SIG-M5 (cell line): Measurements from ENCODE around the gene VEZF1.

ENCODE experiments used
- DNase-seq: peaks from one replicate; lab custom pipeline; 2025; lab: John Stamatoyannopoulos, UW

Gene VEZF1

DNA sequence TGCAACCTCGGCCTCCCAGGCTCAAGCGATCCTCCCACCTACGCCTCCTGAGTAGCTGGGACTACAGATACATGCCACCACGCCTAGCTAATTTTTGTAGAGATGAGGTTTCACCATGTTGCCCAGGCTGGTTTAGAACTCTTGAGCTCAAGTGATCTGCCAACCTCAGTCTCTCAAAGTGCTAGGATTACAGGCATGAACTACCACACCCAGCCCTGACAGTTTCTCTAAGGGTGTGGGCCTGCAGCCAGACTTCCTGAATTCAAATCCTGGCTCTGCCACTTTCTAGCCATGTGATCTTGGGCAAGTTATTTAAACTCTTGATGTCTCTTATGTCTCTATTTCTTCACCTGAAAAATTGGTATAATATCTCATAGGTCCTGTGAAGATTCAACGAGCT lies 38.4 kb downstream of the VEZF1 start:
- no peak for DNase-seq

DNA sequence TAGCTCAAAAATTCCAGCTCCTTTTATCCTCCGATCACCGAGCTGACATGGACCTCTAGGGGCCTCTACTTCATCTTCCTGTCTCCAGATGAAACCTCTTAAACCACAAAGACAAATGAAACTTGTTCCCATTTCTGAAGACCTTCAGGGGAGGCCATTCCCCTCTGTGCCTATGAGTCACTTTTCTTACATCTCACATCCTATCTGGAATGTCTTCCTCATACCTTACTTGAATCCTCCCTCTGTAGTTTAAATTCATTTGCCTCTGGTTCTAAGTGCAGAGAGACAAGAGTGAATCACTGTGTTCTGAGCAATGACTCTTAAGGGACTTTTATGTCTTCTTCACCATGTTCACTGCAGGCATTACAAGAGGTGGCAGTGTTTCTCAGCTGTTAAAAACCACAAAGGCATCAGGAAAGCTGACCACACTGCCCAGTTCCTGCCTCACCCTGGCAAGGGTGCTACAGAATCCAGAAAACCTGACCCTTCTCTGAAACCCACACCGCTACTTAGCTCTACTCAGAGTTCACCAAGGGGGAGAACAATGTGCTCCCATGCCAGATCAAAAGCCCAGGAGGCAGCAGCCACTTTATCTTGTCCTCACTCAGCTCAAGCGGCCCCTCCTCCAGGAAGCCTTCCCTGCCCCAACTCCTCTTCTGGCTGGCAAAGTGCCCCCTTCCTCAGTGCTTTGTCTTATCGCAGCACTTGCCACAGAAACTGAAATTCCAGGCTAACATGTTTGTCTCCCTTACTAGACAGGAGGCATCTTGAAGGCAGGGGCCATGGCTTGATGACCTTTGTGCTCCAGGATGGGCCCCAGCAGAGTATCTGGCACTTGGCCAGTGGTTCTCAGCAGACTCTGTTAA lies 39.3 kb downstream of the VEZF1 start:
- DNase-seq = no peak

DNA sequence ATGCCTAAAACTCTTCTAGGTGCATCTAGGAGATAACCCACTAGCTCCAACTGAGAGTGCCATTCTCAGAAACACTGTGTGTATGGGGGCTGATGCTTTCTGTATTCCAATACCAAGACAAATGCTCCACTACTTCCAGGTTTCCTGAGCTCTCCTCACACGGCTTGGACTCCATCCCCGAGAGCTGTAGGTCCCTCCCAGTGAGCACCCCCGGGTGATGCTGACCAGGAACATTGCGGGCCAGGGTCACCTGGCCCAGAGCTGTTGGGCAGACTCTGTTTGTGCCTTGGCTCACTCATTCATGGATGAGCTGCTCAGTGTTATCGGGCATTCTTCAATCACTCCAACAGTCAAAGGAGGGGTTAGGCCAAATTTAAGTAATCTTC lies 39.9 kb downstream of the VEZF1 start:
- DNase-seq = no peak

DNA sequence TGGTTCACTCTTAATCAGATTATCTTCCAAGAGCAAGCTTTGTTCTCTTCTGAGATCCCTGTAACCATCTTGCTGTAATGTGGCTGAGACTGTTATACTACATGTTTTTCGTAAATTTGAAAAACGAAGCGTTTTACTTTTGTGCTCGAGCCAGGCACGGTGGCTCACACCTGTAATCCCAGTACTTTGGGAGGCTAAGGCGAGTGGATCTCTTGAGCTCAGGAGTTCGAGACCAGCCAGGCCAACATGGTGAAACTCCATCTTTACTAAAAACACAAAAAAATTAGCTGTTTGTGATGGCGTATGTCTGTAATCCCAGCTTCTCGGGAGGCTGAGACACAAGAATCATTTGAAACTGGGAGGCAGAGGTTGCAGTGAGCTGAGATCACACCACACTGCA lies 40.7 kb downstream of the VEZF1 start:
- DNase-seq = no peak

DNA sequence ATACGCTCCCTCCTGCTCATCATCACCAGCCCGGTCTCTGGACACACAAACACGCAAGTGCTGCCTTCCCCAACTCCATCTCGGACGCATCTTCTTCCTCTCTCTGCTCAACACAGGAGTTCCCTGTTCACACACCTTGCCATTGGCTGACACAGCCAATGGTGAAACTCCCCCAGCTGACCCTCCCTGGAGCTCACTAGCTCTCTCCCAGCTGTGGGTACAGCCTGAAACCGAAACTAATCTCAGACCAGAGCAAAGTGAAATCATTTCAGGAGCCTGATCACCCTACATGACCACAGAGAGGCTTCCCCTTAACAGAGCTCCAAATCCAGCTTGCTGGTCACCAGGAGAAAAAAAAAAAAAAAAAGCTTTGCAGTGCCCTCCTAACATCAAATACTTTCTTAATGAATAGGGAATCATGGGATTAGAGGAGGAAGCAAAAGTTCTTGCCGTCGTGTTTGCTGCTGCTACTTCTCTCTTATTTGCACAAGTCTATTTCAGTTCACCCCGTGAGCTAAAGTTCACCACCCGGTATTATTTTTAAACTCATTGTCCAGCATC lies 41.2 kb downstream of the VEZF1 start:
- DNase-seq = no peak

DNA sequence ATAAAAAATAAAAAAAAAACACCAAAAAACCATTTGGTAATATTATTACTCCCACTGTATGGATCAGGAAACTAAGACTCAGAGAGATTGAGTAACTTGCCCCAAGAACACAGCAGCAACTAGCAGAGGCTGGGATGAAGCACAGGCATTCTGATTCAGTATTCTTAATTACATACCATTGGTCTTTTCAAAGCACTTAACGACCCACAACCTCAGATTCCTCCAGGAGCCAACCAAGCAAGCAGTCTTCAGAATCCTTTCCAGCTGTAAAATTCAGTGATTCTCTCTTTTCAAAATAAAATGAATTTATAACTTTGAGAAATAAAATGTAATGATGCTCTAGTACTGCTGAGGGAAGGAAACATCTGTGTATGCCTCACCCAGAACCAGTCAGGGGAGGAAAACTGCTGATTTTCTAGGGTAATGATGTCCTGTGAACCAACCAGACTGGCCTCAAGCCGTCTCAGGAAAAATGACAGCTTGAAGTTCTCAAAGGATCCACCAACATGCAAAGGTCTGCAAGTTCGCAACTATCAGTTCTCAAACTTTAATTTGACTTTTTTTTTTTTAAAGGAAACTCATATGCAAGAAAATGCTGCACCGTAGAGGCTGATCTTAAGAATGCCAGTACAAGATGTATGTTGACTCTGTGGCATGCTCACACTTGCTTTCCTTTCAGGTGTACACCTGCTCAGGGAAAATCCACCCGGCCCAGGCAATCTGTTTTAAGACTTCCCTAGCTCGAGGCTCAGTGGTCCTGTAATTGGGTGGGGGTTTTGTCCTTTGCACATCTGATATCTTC lies 41.9 kb downstream of the VEZF1 start:
- no peak for DNase-seq

DNA sequence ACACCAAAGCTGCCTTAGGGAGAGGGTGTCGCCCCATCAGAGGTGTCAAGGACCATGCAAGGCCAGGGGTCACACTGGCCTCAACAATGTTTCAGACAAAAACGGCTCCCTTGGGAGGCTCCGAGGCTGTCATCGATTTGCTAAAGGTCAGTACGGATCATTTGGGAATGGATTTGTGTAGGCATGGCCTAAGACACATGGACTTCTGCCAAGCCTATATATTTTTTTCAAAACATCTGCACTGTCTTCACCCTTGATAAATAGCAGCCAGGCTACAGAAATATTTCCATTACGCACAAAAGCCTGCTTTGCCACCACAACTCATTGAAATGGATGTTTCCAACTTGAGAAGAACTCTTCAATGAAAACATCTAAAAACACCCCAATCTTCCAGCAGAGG lies 43.1 kb downstream of the VEZF1 start:
- no peak for DNase-seq

DNA sequence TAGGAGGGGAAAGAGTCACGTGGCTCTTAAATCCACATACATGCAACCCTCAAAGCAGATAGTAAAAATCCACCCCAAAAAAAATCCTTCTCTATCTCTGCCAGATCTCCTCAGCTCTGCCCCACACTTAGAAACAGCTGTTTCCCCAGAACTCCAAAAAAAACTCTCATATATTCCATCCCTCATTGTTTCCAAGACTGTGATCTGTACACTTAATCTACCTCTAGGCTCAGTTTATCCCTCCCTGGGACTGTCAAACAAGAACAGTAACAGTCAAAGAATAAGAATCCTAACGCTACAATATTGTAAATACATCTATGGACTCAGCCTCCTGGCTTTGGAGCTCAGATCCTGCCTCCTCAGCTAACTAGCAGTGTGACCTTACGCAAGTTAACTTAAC lies 44.4 kb downstream of the VEZF1 start:
- no peak for DNase-seq

DNA sequence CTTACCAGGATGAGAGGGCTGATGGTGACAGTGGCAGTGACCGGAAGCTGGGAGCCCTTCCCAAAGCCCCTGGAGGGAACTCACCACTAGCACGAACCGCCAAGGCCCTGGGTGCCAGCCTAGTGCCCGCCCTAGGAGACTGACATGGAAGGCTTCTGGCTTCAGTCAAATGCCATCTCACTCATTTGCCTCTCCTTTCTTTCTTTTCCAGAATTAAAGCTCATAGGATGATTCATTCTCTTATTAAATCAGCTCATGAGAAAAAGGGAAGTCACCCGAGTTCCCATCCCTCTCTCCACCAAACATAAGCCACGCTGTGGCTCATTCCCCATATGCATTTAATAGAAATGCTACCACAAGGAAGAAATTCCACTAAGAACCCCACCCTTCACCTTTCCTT lies 44.9 kb downstream of the VEZF1 start:
- no peak for DNase-seq

DNA sequence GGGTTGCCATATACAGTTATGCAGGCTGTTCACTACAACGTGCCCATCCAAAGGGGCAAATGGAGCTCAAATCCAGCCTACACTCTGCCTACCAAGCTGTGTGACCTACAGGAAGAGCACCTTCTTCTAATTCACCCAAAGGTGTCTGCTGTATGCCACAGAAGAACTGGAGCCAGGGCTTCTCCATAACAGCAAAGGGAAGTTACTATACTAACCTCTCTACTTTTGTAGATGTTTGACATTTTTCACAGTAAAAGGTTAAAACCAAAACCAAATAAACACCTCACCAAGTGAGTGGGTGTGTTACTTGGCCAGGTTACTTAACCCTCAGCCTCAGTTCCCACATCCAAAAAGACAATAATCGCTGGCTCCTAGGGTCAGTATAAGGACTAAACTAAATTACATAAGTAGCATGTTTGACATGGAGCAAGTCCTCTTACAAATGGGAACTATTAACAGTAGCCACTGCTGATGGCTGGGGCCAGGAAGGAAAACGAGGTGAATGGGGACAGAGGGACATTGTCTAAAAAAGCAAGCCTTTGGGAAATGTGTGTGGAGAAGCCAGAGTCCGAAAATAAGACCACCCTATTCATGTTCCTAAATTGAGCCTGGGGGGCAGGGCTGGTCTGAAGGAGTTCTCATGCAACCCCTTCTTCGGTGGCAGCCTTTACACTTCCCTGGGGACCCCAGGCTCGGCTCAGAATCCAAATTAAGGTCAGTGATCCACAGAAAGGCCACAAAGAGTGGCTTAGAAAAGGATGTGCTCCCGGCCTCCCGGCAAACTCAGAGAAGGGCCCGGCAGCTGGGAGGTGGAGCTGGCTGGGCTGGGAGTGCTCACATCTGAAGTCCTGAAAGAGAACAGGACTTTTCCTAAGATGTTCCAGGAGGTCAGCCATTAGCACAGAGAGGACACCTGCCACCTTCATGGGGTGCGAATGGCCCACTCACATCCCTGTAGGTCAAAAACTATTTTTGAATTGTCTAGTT lies 46.4 kb downstream of the VEZF1 start:
- DNase-seq = no peak

DNA sequence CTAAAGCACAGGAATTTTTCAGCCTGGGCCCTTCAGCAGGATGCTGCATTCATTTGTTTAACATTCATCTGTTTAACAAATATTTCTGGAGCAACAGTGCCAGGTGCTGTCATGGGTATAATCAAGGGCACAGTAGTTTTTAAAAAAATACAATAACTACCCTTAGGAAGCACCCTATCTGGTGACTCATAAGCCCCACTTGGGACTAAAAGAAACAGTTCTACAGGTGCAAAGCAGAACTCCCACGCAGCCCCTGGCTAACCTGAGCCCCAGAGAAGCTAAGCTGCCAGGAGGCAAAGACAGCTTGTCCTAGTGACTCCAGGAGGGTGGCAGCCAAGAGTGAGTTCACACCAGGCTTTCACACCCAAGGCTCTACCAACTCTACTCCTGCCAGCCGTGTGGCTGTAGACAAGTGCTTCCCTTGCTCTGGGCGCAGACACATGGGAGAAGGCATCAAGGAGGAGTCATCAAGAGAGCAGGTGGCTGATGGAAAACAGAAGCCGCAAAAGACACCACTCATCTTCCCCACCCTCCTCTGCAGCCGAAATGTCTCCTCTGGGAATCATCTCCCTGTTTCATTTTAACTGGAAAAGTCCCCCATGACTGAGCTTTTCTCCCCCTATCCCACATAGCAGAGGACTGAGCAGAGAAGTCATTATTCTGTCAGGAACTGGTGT lies 47.3 kb downstream of the VEZF1 start:
- DNase-seq = no peak

DNA sequence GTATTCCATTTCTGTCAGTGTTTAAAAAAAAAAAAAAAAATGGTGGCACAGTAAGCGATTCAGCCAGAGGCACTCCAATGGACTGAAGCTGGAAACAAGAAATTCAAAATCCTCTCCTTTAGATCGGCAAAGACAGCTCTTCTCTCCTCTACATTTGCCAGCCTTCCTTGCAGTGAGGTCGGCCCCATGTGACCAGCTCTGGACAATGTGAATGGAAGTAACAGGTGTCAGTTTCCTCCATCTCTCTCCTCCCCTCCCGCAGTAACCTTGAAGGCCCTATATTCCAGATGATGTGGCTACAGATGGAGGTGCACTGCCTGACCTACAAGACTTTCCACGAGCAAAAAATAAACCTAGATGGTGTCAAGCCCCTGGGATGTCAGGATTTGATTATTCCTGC lies 47.8 kb downstream of the VEZF1 start:
- DNase-seq = no peak

DNA sequence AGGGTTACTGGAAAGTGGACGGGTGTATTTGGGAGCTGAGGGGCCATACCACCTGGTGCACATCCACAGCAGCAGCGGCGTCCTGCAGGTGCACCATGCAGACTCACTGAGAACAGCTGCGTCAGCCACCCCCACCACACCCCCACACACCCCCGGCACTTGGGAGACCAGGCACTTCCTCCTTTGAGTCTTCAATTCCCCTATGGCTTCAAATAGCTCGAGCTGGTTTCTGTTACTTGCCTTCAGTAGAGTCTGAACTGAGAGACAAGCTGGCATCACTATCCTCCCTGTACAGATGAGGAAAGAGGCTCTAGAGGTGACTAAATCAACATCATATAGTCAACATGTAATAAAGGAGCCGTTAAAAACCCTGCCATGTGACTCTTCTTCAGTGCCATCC lies 48.3 kb downstream of the VEZF1 start:
- peak; percentile 86 for DNase-seq

DNA sequence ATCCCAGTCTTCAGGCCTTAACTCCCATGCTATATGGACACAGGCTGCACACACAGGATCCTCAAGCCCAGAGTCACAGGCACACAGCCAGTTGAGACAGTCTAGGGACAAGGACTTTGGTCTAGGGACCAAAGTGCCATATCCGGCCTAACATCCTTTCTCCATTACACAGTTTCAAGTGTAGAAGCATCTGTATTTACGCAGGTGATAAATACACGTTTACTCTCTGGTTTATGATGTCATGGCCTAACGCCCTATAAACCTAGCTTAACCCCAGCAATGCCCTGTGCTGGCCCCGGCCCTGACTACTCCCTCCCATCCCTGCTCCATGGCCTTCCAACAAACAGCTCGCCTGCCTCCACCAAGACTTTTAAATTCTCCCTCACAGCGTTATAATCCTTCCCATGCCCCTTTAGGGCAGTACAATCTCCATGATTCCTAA lies 50.0 kb downstream of the VEZF1 start:
- no peak for DNase-seq

DNA sequence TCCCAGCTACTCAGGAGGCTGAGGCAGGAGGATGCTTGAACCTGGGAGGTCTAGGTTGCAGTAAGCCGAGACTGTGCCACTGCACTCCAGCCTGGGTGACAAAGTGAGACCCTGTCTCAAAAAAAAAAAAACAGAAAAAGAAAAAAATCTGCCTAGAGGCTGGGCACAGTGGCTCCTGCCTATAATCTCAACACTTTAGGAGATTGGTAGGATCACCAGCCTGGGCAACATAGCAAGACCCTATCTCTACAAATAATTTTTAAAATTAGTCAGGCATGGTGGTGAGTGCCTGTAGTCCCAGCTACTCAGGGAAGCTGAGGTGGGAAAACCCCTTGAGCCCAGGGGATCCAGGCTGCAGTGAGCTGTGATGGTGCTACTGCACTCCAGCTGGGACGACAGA lies 50.6 kb downstream of the VEZF1 start:
- no peak for DNase-seq

DNA sequence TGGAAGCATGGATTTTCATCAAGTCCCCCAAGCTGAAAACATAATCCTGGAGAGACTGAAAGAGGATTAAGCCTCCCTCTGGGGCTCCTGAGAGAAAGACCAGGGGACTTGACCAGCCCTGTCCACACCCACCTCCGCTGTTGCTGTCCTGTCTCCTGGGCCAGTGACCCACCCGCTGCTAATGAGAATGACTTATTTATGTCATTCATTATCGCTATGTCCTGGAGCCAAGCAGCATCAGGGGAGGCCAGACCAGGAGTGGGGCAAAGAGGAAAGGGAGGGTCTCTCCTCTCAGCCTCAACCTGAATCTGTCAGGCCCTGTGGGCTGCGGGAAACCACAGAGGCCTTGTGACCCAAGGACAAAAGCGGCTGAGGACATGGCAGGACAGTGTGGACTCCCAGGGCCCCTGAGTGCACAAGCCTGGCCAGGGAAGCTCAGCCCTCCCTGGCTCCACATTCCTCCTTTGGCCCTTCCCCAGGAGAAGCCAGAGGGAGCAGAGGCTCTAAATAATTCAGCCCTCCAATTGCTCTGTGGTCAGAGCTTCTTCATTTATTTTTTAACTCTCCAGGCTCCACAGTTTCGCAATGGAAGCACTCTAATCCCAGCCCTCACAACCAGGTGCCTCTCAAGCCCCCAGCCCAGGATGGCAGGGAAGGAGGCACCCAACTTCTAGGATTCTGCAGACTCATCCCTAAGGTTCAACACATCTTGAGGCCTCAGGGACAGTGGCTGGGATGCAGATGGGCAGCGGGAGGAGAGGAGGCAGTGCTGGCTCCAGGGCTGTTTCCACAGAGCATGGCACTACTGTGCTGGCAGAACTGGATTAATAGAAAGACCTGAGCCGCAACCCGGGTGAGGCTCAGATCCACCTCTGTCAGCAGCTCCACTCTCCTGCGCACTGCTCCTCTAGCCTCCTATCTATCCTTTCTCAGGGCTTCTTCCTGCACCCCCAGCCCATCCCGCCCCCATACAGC lies 51.9 kb downstream of the VEZF1 start:
- no peak for DNase-seq

DNA sequence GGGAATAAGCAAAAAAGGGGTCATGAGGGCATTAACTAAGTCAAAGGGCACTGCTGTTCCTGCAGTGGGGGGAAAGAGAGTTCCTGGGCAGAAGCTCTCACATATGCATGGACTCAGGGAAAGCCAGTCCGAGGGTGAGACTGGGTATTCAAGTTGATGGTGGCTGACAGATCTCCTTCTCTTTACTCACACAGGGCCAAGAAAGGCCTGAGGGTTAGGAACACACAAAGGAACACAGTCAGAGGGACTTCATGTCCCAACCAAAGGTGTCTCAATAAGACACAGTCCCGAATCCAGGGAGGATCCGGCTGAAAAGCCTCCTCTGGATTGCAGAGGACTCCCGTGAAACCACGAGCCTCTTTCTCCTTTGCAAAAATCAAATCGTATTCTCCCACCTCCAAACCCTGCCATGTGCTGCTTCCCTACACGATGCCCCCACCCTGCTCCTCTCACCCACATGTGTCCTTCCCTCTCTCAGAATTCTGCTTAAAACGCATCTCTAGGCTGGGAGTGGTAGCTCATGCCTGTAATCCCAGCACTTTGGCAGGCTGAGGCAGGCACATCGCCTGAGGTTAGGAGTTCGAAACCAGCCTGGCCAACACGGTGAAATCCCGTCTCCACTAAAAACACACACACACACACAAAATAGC lies 56.4 kb downstream of the VEZF1 start:
- no peak for DNase-seq

DNA sequence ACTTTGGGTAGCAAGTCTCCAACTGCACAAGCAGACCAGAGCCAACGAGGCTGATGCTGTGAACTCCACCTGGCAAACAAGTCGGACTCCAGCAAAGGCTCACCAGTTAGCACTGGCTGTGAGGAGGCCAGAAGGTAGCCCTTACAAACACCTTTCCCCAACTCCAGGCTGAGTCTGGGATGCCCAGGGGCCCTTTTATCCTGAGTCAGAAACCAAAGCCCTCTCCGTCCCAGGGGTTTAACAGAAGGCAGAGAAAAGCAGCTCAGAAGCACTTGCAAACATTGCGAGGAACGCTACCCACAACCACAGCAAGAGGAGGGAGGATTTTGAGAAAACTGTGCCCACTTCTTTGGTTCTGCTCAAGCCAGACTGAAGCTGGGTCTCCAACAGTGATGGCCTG lies 57.8 kb downstream of the VEZF1 start:
- no peak for DNase-seq

DNA sequence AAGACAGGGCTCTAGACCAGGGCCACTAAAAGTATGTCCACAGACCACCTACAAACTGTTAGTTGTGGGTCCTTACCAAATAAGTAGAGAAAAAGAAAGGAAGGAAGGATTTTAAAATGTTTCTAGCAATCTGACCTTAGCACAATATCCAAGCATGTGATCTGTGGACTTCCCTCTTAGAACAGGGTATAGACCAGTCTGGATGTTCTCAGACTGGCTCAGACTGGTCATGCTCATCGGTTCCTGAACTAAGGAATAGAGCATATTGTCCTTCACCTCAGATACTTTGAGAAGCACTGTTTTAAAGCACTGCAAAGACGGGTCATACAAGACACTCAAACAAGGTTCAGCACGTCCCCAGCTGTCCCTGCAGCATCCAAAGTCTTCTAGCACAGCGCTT lies 58.7 kb downstream of the VEZF1 start:
- DNase-seq = no peak

DNA sequence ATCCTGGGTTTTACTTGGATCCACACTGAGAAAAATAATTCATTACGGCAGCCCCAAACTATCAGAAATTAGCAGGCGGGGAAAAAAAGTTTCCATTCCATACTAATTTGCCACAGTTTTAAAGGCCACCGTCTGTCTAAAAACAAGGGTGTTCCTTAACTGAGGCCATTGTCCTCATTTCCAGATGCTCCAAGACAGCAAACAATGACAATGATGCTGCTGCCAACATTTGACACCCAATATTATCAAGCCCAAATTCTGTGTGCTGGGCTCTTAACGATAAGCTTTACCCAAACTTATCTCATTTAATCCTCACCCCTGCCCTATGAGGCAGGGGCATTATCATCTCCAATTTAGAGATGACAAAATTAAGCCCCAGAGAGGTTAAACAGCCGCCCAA lies 59.1 kb downstream of the VEZF1 start:
- no peak for DNase-seq
